Sigmoid colon (tissue), 7 donors: Measurements from ENCODE around the gene TEAD4. TPM values are rescaled to one million over a fixed set of nuclear protein-coding genes. Genes with fewer than 3 reads are reported as not detected.

ENCODE experiments used
- DNase-seq: peaks from one replicate; pipeline ENCODE4 v3.0.0-alpha.2; 2019
- H3K27ac ChIP-seq, 4 donors: fragments of 200-600 bp; sonication (generic); one replicate each; pipeline ENCODE4 v1.5.1; 2016 to 2019; ENCODE audit warnings: mild to moderate bottlenecking in 1 of 4
- H3K27me3 ChIP-seq, 3 donors: fragments of 200-600 bp; sonication (generic); one replicate each; pipeline ENCODE4 v1.5.1; 2019; ENCODE audit warnings: mild to moderate bottlenecking in 1 of 3
- H3K36me3 ChIP-seq, 4 donors: fragments of 200-600 bp; sonication (generic); one replicate each; pipeline ENCODE4 v1.5.1; 2016 to 2019
- H3K4me1 ChIP-seq, 4 donors: fragments of 200-600 bp; sonication (generic); one replicate each; pipeline ENCODE4 v1.5.1; 2017 to 2019
- H3K4me3 ChIP-seq, 4 donors: fragments of 200-600 bp; sonication (generic); one replicate each; pipeline ENCODE4 v1.5.1; 2017 to 2019; ENCODE audit warnings: mild to moderate bottlenecking in 2 of 4, moderate library complexity in 1 of 4
- H3K9me3 ChIP-seq, 4 donors: fragments of 200-600 bp in 3 of 4; sonication (generic) in 3 of 4; one replicate each; pipeline versions ENCODE4 v1.5.1 to v1.6.1; 2013 to 2019
- CTCF ChIP-seq, 4 experiments: fragments of 450-650 bp in 3 of 4; fragments of 200-600 bp in 1 of 4; IDR thresholded peaks; one replicate each; pipeline ENCODE4 v1.5.1; 2016 to 2019; ENCODE audit warnings: antibody characterized with exemption in 4 of 4, mild to moderate bottlenecking in 3 of 4, moderate library complexity in 2 of 4
- EP300 ChIP-seq, 4 donors: sonication (generic); formaldehyde crosslinking; IDR thresholded peaks; one replicate each; pipeline ENCODE4 v1.6.1; 2017; ENCODE audit warnings: antibody characterized with exemption in 4 of 4
- POLR2A ChIP-seq, 2 donors: fragments of 450-650 bp; IDR thresholded peaks; one replicate each; pipeline ENCODE4 v1.6.1; 2016; ENCODE audit warnings: antibody characterized with exemption in 2 of 2, mild to moderate bottlenecking in 2 of 2, moderate library complexity in 2 of 2
- POLR2AphosphoS5 ChIP-seq, 4 donors: sonication (generic); formaldehyde crosslinking; IDR thresholded peaks; one replicate each; pipeline ENCODE4 v1.6.1; 2017; ENCODE audit warnings: antibody characterized with exemption in 4 of 4
- WGBS, 2 donors: extraction: QIAGEN DNeasy Blood & Tissue Kit; methylation state at CpG; one replicate each; pipeline ENCODE4 v1.1.7; 2013; 5-methylcytosine and 5-hydroxymethylcytosine counted together
- intact Hi-C: fragments of 100-400 bp; cut with DNase I; formaldehyde crosslinking; loops from one replicate; pipeline ENCODE4 v1.15.1; 2023
- polyA plus RNA-seq, 3 donors: library from polyadenylated mRNA; stranded (reverse); fragments of 200-250 nt; gene quantifications; one replicate each; pipeline ENCODE4 v1.2.3, GENCODE V29; 2013
- total RNA-seq, 4 donors: library from RNA; depleted of rRNA; stranded (reverse); fragments of >200 nt; gene quantifications; one replicate each; pipeline ENCODE4 v1.1.0, GENCODE V29; 2016
- donor health status: healthy with polysubstance abuse.
- donor health status: Bipolar disorder and iron deficiency.
- donor health status: healthy.

TEAD4 gene
- total and polyA plus RNA-seq, 7 donors: 1.6 to 31.2 (median 3.8) TPM

- Histone ChIP-seq H3K4me3 (no peak overlapping the region), H3K36me3 (no peaks in the 10 kb centered on the region), H3K27me3 (no peaks in the 10 kb centered on the region), H3K27ac (peak overlapping the region in 2 of 4 donors; percentile 10 to 49), H3K4me1 (peaks cover 0 to 22% (median 20%) of the 10 kb centered on the region in 4 donors), H3K9me3 (no peaks in the 10 kb centered on the region)
- intact Hi-C loops: loop anchor here (5.0 kb wide), 1 partner anchor 69 kb away; no protein-coding TSS in a partner anchor
- DNase-seq: no peak
- TF ChIP-seq CTCF (IDR thresholded peaks at IDR 0.05) (no peak), POLR2AphosphoS5 (IDR thresholded peaks at IDR 0.05) (no peak), EP300 (IDR thresholded peaks at IDR 0.05) (no peak), POLR2A (IDR thresholded peaks at IDR 0.05) (no peak)
- WGBS, 2 donors: 77 to 80% methylated on average over 9 of the region's 9 CpGs
These were observed 4.1 kb downstream of the TEAD4 start for GRCh38 chr12:2963154-2963759.

GRCh38 chr12:2963760-2964292 lies 4.6 kb downstream of the TEAD4 start:
- no peak for DNase-seq
- TF ChIP-seq POLR2AphosphoS5 (IDR thresholded peaks at IDR 0.05) (no peak), EP300 (IDR thresholded peaks at IDR 0.05) (no peak), POLR2A (IDR thresholded peaks at IDR 0.05) (no peak), CTCF (IDR thresholded peaks at IDR 0.05) (no peak)
- intact Hi-C loops: loop anchor here (5.0 kb wide), 1 partner anchor 68 kb away; no protein-coding TSS in a partner anchor
- Histone ChIP-seq H3K27ac (peak overlapping the region in 2 of 4 donors; percentile 10 to 49), H3K27me3 (no peaks in the 10 kb centered on the region), H3K4me1 (peaks cover 0 to 16% (median 15%) of the 10 kb centered on the region in 4 donors), H3K4me3 (no peak overlapping the region), H3K36me3 (no peaks in the 10 kb centered on the region), H3K9me3 (no peaks in the 10 kb centered on the region)
- 66 to 89% methylated on average over 15 of the region's 15 CpGs for WGBS, 2 donors

- TF ChIP-seq EP300 (IDR thresholded peaks at IDR 0.05): no peak
- TF ChIP-seq CTCF (IDR thresholded peaks at IDR 0.05): no peak
These were observed 8.5 kb downstream of the TEAD4 start for GRCh38 chr12:2967651-2968050.

GRCh38 chr12:2970744-2971143 lies 11.5 kb downstream of the TEAD4 start:
- Histone ChIP-seq H3K36me3 (no peaks in the 10 kb centered on the region), H3K27me3 (no peaks in the 10 kb centered on the region), H3K9me3 (no peaks in the 10 kb centered on the region), H3K27ac (no peak overlapping the region), H3K4me3 (no peak overlapping the region), H3K4me1 (peaks cover 0 to 7% (median 0%) of the 10 kb centered on the region in 4 donors)
- no peak for TF ChIP-seq EP300 (IDR thresholded peaks at IDR 0.05)
- no peak for TF ChIP-seq CTCF (IDR thresholded peaks at IDR 0.05)
- TF ChIP-seq POLR2AphosphoS5 (IDR thresholded peaks at IDR 0.05): no peak
- TF ChIP-seq POLR2A (IDR thresholded peaks at IDR 0.05): no peak
- intact Hi-C loops: no loop called here
- no peak for DNase-seq
- WGBS, 2 donors: 70 to 74% methylated on average over 10 of the region's 10 CpGs

More at GRCh38 chr12:2967651-2968050, 8.5 kb downstream of the TEAD4 start:
- no peaks in the 10 kb centered on the region for H3K36me3 ChIP-seq
- no peak overlapping the region for H3K4me3 ChIP-seq
- no peak overlapping the region for H3K27ac ChIP-seq
- no peaks in the 10 kb centered on the region for H3K27me3 ChIP-seq
- intact Hi-C loops: no loop called here
- DNase-seq: no peak
- no peaks in the 10 kb centered on the region for H3K4me1 ChIP-seq
- WGBS, 2 donors: 56 to 81% methylated on average over 2 of the region's 2 CpGs
- no peaks in the 10 kb centered on the region for H3K9me3 ChIP-seq
